HepG2 (cell line): Measurements from ENCODE around the gene SMIM36. TPM values are rescaled to one million over a fixed set of nuclear protein-coding genes. Genes with fewer than 3 reads are reported as not detected.

Experiments
- ATAC-seq: fragments of 200-7000 bp; cut with Tn5 transposase; 3 replicates; pipeline ENCODE4 v1.9.1; 2020; ENCODE audit warnings: mild to moderate bottlenecking, moderate library complexity
- BruUV-seq: library from RNA; stranded (reverse); fragments of 400-500 nt; replicated peaks from 2 replicates; lab custom pipeline; 2021; lab: Mats Ljungman, UMichigan
- CTCF ChIA-PET: fragments of 300-600 bp; formaldehyde crosslinking; extraction: SDS; loops from one replicate; lab custom pipeline; 2021; ENCODE audit warnings: low total read pairs, inconsistent platforms, low intra/inter-chr PET ratio; lab: Yijun Ruan, JAX
- POLR2A ChIA-PET: fragments of 350-600 bp; sonication (Branson Sonifier 250); formaldehyde crosslinking; loops from one replicate; lab custom pipeline; 2020; ENCODE audit warnings: antibody characterized with exemption, inconsistent platforms; lab: Yijun Ruan, JAX
- DNase-seq: peaks from one replicate; pipeline ENCODE4 v3.0.0-alpha.2; 2015; ENCODE audit warnings: low spot score
- FAIRE-seq: peaks from 3 replicates; lab custom pipeline; 2011; peaks lifted over from hg19 to GRCh38; lab: Jason Lieb, UNC
- H2AFZ ChIP-seq: one replicate; pipeline ENCODE4 v1.6.1; 2011; ENCODE audit warnings: low read length, inconsistent platforms
- H3K27ac ChIP-seq: fragments of 300-600 bp; 3 replicates; pipeline ENCODE4 v1.8.0; 2011; ENCODE audit warnings: mixed run types, mild to moderate bottlenecking, mixed read lengths, low read length, inconsistent platforms; ENCODE audit not compliant: insufficient read depth; ENCODE audit errors: extremely low read length
- H3K27me3 ChIP-seq, 2 experiments: fragments of 200-600 bp in 1 of 2; 2 replicates in 1 of 2; 3 replicates in 1 of 2; pipeline versions ENCODE4 v1.6.0 to v1.8.0; 2011; ENCODE audit warnings: low read length in 2 of 2, mild to moderate bottlenecking in 2 of 2, moderate library complexity in 2 of 2, inconsistent platforms in 1 of 2; ENCODE audit not compliant: insufficient read depth in 2 of 2, control insufficient read depth in 1 of 2
- H3K36me3 ChIP-seq, 2 experiments: fragments of 200-600 bp in 1 of 2; replicated peaks in 1 of 2; 2 replicates in 1 of 2; 3 replicates in 1 of 2; pipeline versions ENCODE4 v1.5.1 to v1.8.0; 2011; ENCODE audit warnings: low read length in 2 of 2, inconsistent platforms in 1 of 2; ENCODE audit not compliant: insufficient read depth in 2 of 2, control insufficient read depth in 1 of 2
- H3K4me1 ChIP-seq: 2 replicates; pipeline ENCODE4 v1.5.1; 2012; ENCODE audit warnings: low read length, inconsistent platforms; ENCODE audit not compliant: insufficient read depth
- H3K4me2 ChIP-seq: 2 replicates; pipeline ENCODE4 v1.6.0; 2011; ENCODE audit warnings: low read depth, low read length, inconsistent platforms
- H3K4me3 ChIP-seq, 3 experiments: fragments of 200-600 bp in 1 of 3; sonication (generic), shearing (Covaris generic) in 1 of 3; replicated peaks in 1 of 3; 2 replicates each; pipeline ENCODE4 v1.5.1; 2011 to 2016; ENCODE audit warnings: low read length in 3 of 3, inconsistent platforms in 2 of 3, low read depth in 2 of 3, mild to moderate bottlenecking in 2 of 3, control low read depth in 1 of 3, mixed read lengths in 1 of 3; ENCODE audit not compliant: insufficient read depth in 1 of 3
- H3K79me2 ChIP-seq: one replicate; pipeline ENCODE4 v1.6.1; 2011; ENCODE audit warnings: low read length, inconsistent platforms; ENCODE audit not compliant: insufficient read depth
- H3K9ac ChIP-seq: 2 replicates; pipeline ENCODE4 v1.6.0; 2011; ENCODE audit warnings: mild to moderate bottlenecking, low read depth, low read length, inconsistent platforms; ENCODE audit not compliant: insufficient read depth
- H3K9me3 ChIP-seq: 2 replicates; pipeline ENCODE4 v1.5.1; 2012; ENCODE audit warnings: mild to moderate bottlenecking, low read length
- H4K20me1 ChIP-seq: 2 replicates; pipeline ENCODE4 v1.6.0; 2011; ENCODE audit warnings: inconsistent platforms, mild to moderate bottlenecking, low read length, moderate library complexity; ENCODE audit not compliant: insufficient read depth
- AGO1 ChIP-seq: fragments of 200-400 bp; formaldehyde crosslinking; IDR thresholded peaks from 2 replicates; pipeline ENCODE4 v1.6.1; 2017; ENCODE audit warnings: mild to moderate bottlenecking, low read depth, low read length, moderate library complexity; ENCODE audit not compliant: poor library complexity, severe bottlenecking
- CEBPB ChIP-seq: IDR thresholded peaks from 2 replicates; pipeline ENCODE4 v1.6.1; 2011; ENCODE audit warnings: low read depth, low read length, improper control_type of control experiment, borderline replicate concordance
- CEBPG ChIP-seq: IDR thresholded peaks from 2 replicates; pipeline ENCODE4 v1.6.1; 2016
- DMAP1 ChIP-seq: IDR thresholded peaks from 2 replicates; pipeline ENCODE4 v1.6.1; 2016
- RFX3 ChIP-seq: IDR thresholded peaks from 2 replicates; pipeline ENCODE4 v1.6.1; 2016; ENCODE audit warnings: missing biosample characterization, missing genetic modification reagents
- SKI ChIP-seq: fragments of 450-650 bp; IDR thresholded peaks from one replicate; pipeline ENCODE4 v1.6.1; 2018; ENCODE audit warnings: mild to moderate bottlenecking; ENCODE audit not compliant: partially characterized antibody
- SRY ChIP-seq: sonication (generic); formaldehyde crosslinking; IDR thresholded peaks from 2 replicates; pipeline ENCODE4 v1.8.0; 2022; ENCODE audit warnings: mild to moderate bottlenecking, missing genetic modification reagents
- WGBS: methylation state at CpG from one replicate; pipeline ENCODE4 v1.1.6; 2017; ENCODE audit warnings: low lambda C conversion rate; 5-methylcytosine and 5-hydroxymethylcytosine counted together
- in situ Hi-C: cut with HindIII; loops from 2 replicates; pipeline ENCODE4 v1.10.0; 2017; ENCODE audit warnings: low pct_unique_long_range_greater_than_20kb; ENCODE audit not compliant: extremely low pct_ligation_motif_present
- intact Hi-C: fragments of 100-400 bp; cut with micrococcal nuclease; formaldehyde crosslinking; loops from one replicate; pipeline ENCODE4 v1.10.0; 2022; ENCODE audit not compliant: unreplicated experiment
- polyA plus RNA-seq, 8 experiments: library from polyadenylated mRNA; depleted of rRNA in 3 of 8; stranded (reverse) in 7 of 8; unstranded in 1 of 8; fragments of >200 nt; fragmentation: Illumina TruSeq in 4 of 8; extraction: Trizol in 4 of 8; gene quantifications; 2 replicates each; pipeline versions ENCODE4 v1.2.1 to v1.2.3, GENCODE V29; 2011 to 2016; ENCODE audit warnings: low read depth in 4 of 8, missing spikeins in 1 of 8, mixed read lengths in 1 of 8; ENCODE audit not compliant: insufficient read depth in 1 of 8
- total RNA-seq, 5 experiments: library from RNA; depleted of rRNA; stranded (reverse); fragments of >200 nt; fragmentation: Illumina TruSeq; extraction: Trizol; gene quantifications; 2 replicates each; pipeline ENCODE4 v1.2.3, GENCODE V29; 2016; ENCODE audit warnings: low read depth in 1 of 5
- TF ChIP-seq, protein P1 (sequence below): sonication (generic); formaldehyde crosslinking; conservative IDR thresholded peaks from 2 replicates; pipeline ENCODE4 v1.4.0; 2020; ENCODE audit warnings: mild to moderate bottlenecking, missing genetic modification reagents, moderate library complexity
- TF ChIP-seq, protein P2 (sequence below): sonication (generic); formaldehyde crosslinking; IDR thresholded peaks from 2 replicates; pipeline ENCODE4 v1.4.0; 2020; ENCODE audit warnings: missing genetic modification reagents

Gene SMIM36
- total and polyA plus RNA-seq, 2 of the 13 experiments (the other 11 are each of a cell fraction or from before 2014, with no cell fraction given): not detected

DNA sequence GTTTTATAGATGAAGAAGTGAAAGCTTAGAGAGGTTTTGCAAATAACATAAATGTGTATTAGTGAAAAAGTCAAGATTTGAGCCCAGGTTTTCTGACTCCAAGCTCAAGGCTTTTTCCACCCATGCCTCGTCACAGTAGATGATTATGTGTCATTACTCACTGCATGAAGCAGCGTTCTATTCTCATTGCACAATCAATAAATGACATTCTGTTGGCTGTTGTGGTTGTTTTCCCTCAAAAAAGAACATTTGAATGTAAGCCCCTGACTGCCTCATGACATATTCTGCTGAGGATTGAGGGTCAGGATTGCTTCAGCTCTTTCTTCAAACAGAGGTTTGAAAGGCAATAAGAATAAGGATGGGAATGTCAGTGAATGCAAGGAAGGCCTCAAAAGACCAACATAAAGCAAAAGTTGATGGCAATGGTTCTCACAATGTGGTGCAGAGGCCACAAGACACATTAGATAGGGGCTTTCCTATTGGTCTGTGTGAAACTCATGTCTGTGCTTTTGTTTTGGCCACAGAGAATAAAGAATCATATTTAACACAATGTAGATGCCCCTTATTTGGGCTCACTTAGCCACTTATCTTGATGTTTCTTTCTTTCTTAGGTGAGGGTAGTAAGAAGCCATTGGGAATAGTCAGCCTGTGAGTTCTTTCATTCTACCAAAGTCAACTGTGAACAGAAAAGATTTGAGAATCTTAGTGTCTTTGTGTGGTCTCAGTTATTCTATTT, 84.2 kb downstream of the SMIM36 start:
- BruUV-seq: no TSS peak

DNA sequence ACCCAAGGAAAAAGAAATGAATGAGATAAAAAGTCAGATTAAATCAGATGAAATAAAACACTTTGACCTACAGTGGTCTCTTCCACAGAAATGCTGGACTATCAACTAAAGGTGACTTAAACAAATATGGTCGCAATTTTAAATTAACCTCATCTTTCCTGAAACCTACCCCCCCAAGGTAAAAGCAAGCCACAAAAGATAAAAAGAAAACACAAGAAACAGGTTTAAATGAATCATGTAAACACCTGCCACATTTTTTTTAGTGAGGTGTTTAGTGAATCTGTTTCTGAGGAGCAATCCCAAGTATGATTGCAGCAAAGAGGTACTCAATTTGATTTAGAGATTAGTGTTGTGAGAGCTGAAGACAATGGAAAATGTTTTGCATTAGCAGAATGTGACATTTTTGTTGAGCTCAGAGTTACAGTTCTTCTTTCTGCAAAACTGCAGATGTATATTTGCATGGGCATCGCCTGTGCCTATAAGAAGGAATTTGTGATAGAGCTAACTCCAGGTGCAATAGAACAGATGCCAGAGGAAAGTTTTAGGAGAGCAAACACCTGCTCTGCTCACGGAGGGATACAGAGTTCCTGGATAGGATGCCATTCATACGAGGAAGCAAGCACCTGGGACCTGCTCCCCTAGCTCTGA, 86.2 kb downstream of the SMIM36 start:
- FAIRE-seq (no peak), DNase-seq (no peak), ATAC-seq (no peak)
- Histone ChIP-seq H3K4me2 (no peak overlapping the region), H4K20me1 (no peaks in the 10 kb centered on the region), H3K27ac (no peak overlapping the region), H3K36me3 (peaks cover 0 to 3% of the 10 kb centered on the region in 2 experiments; a peak in 3 of 5 replicates), H3K4me3 (no peak overlapping the region), H3K9me3 (no peaks in the 10 kb centered on the region), H2AFZ (no peak overlapping the region), H3K4me1 (peaks cover 50% of the 10 kb centered on the region), H3K79me2 (peaks cover 19% of the 10 kb centered on the region), H3K9ac (no peak overlapping the region), H3K27me3 (no peaks in the 10 kb centered on the region; a peak in 1 of 5 replicates)
- in situ Hi-C loops: loop anchor here (5.0 kb wide), 1 partner anchor 87 kb away; the partner anchor contains the start of gene SMIM36
- intact Hi-C loops: loop anchor here (5.0 kb wide), 1 partner anchor 32 kb away; no protein-coding TSS in a partner anchor
- POLR2A ChIA-PET: interaction anchor here (0.9 kb wide), 1 partner anchor 17 kb away, joined by 3 read pairs; no protein-coding TSS in a partner anchor
- TF ChIP-seq SRY (CRISPR knock-in tag) (no peak), AGO1 (no peak), SKI (no peak), DMAP1 (no peak)
- TF ChIP-seq, protein P1, sequence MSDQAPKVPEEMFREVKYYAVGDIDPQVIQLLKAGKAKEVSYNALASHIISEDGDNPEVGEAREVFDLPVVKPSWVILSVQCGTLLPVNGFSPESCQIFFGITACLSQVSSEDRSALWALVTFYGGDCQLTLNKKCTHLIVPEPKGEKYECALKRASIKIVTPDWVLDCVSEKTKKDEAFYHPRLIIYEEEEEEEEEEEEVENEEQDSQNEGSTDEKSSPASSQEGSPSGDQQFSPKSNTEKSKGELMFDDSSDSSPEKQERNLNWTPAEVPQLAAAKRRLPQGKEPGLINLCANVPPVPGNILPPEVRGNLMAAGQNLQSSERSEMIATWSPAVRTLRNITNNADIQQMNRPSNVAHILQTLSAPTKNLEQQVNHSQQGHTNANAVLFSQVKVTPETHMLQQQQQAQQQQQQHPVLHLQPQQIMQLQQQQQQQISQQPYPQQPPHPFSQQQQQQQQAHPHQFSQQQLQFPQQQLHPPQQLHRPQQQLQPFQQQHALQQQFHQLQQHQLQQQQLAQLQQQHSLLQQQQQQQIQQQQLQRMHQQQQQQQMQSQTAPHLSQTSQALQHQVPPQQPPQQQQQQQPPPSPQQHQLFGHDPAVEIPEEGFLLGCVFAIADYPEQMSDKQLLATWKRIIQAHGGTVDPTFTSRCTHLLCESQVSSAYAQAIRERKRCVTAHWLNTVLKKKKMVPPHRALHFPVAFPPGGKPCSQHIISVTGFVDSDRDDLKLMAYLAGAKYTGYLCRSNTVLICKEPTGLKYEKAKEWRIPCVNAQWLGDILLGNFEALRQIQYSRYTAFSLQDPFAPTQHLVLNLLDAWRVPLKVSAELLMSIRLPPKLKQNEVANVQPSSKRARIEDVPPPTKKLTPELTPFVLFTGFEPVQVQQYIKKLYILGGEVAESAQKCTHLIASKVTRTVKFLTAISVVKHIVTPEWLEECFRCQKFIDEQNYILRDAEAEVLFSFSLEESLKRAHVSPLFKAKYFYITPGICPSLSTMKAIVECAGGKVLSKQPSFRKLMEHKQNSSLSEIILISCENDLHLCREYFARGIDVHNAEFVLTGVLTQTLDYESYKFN (CRISPR knock-in tag): no peak
- TF ChIP-seq, protein P2, sequence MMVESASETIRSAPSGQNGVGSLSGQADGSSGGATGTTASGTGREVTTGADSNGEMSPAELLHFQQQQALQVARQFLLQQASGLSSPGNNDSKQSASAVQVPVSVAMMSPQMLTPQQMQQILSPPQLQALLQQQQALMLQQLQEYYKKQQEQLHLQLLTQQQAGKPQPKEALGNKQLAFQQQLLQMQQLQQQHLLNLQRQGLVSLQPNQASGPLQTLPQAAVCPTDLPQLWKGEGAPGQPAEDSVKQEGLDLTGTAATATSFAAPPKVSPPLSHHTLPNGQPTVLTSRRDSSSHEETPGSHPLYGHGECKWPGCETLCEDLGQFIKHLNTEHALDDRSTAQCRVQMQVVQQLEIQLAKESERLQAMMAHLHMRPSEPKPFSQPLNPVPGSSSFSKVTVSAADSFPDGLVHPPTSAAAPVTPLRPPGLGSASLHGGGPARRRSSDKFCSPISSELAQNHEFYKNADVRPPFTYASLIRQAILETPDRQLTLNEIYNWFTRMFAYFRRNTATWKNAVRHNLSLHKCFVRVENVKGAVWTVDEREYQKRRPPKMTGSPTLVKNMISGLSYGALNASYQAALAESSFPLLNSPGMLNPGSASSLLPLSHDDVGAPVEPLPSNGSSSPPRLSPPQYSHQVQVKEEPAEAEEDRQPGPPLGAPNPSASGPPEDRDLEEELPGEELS (CRISPR knock-in tag): no peak
- 87% methylated on average over 4 of the region's 4 CpGs for WGBS
- no TSS peak for BruUV-seq
- CTCF ChIA-PET: no interaction called here

More for the DNA sequence above, 84.2 kb downstream of the SMIM36 start:
- Histone ChIP-seq H3K4me2 (no peak overlapping the region), H3K79me2 (peaks cover 2% of the 10 kb centered on the region), H2AFZ (peak overlapping the region; percentile 31), H3K9me3 (no peaks in the 10 kb centered on the region), H3K4me3 (no peak overlapping the region), H3K27me3 (no peaks in the 10 kb centered on the region), H3K36me3 (no peaks in the 10 kb centered on the region), H3K9ac (no peak overlapping the region), H4K20me1 (no peaks in the 10 kb centered on the region), H3K27ac (no peak overlapping the region), H3K4me1 (peaks cover 64% of the 10 kb centered on the region)
- ATAC-seq (no peak), DNase-seq (no peak), FAIRE-seq (no peak)
- in situ Hi-C loops: no loop called here
- 73% methylated on average over 2 of the region's 2 CpGs for WGBS
- TF ChIP-seq CEBPB (peak; percentile 86), CEBPG (CRISPR knock-in tag) (peak; percentile 30; the same call in 1 of the 2 replicates), RFX3 (CRISPR knock-in tag) (no peak)
- CTCF ChIA-PET: no interaction called here
- POLR2A ChIA-PET: interaction anchor here (0.8 kb wide), 1 partner anchor 19 kb away, joined by 4 read pairs; no protein-coding TSS in a partner anchor
- intact Hi-C loops: no loop called here
